GM12878 (cell line): ENCODE measurements around the gene TMEM45A. TPM values are rescaled to one million over a fixed set of nuclear protein-coding genes. Genes with fewer than 3 reads are reported as not detected.
"Not testable (repeated sequence)": the region's sequence is repeated elsewhere in the genome, so short reads cannot be mapped to it uniquely, and the experiment has no call there.

ENCODE experiments used
- ATAC-seq: fragments of 200-7000 bp; cut with Tn5 transposase; 3 replicates; pipeline ENCODE4 v1.9.1; 2020; ENCODE audit warnings: mild to moderate bottlenecking, moderate library complexity
- BruUV-seq: library from RNA; stranded (reverse); fragments of 400-500 nt; replicated peaks from 2 replicates; lab custom pipeline; 2021; lab: Mats Ljungman, UMichigan
- CTCF ChIA-PET: fragments of 300-600 bp; sonication (Branson Sonifier 250); formaldehyde crosslinking; extraction: SDS; loops from one replicate; lab custom pipeline; 2021; ENCODE audit warnings: inconsistent platforms; lab: Yijun Ruan, JAX
- POLR2A ChIA-PET: fragments of 350-600 bp; formaldehyde crosslinking; extraction: SDS; loops from one replicate; lab custom pipeline; 2021; ENCODE audit warnings: inconsistent platforms; lab: Charles Lee
- RAD21 ChIA-PET: fragments of 300-600 bp; sonication (Branson Sonifier 250); formaldehyde crosslinking; loops from one replicate; lab custom pipeline; 2023; ENCODE audit warnings: antibody characterized with exemption; ENCODE audit not compliant: unreplicated experiment; lab: Charles Lee
- SMC1A ChIA-PET: fragments of 300-600 bp; sonication (Branson Sonifier 250); formaldehyde crosslinking; loops from one replicate; lab custom pipeline; 2023; ENCODE audit not compliant: unreplicated experiment, uncharacterized antibody; lab: Charles Lee
- DNase-seq: peaks from one replicate; pipeline ENCODE4 v3.0.0-alpha.2; 2011; ENCODE audit warnings: low read depth, low spot score
- FAIRE-seq: peaks from 3 replicates; lab custom pipeline; 2011; peaks lifted over from hg19 to GRCh38; lab: Jason Lieb, UNC
- H2AFZ ChIP-seq: 2 replicates; pipeline ENCODE4 v1.6.0; 2011; ENCODE audit warnings: low read depth, low read length, control low read depth; ENCODE audit not compliant: control insufficient read depth
- H3K27ac ChIP-seq: 2 replicates; pipeline ENCODE4 v1.5.1; 2011; ENCODE audit warnings: control low read depth; ENCODE audit not compliant: control insufficient read depth, insufficient read depth
- H3K27me3 ChIP-seq, 2 experiments: replicated peaks in 1 of 2; 2 replicates each; pipeline versions ENCODE4 v1.6.0 to v1.6.1; 2011; ENCODE audit warnings: low read length in 1 of 2; ENCODE audit not compliant: control insufficient read depth in 2 of 2, insufficient read depth in 2 of 2
- H3K36me3 ChIP-seq, 2 experiments: 2 replicates each; pipeline ENCODE4 v1.5.1; 2011; ENCODE audit warnings: low read length in 1 of 2; ENCODE audit not compliant: control insufficient read depth in 2 of 2, insufficient read depth in 2 of 2
- H3K4me1 ChIP-seq: 2 replicates; pipeline ENCODE4 v1.6.1; 2011; ENCODE audit warnings: mild to moderate bottlenecking, low read length, moderate library complexity, mixed read lengths; ENCODE audit not compliant: control insufficient read depth, insufficient read depth
- H3K4me2 ChIP-seq: 2 replicates; pipeline ENCODE4 v1.6.0; 2011; ENCODE audit warnings: control low read depth; ENCODE audit not compliant: control insufficient read depth, insufficient read depth
- H3K4me3 ChIP-seq: fragments of 200-600 bp; sonication (generic); 2 replicates; pipeline ENCODE4 v1.5.1; 2016
- H3K79me2 ChIP-seq: 2 replicates; pipeline ENCODE4 v1.6.0; 2011; ENCODE audit warnings: low read length; ENCODE audit not compliant: control insufficient read depth, insufficient read depth
- H3K9ac ChIP-seq: 2 replicates; pipeline ENCODE4 v1.8.0; 2011; ENCODE audit warnings: low read length, control low read depth, mixed read lengths; ENCODE audit not compliant: control insufficient read depth, insufficient read depth
- H3K9me3 ChIP-seq: replicated peaks from 3 replicates; pipeline ENCODE4 v1.5.1; 2011; ENCODE audit warnings: mild to moderate bottlenecking, low read length; ENCODE audit not compliant: control insufficient read depth, insufficient read depth
- H4K20me1 ChIP-seq: 2 replicates; pipeline ENCODE4 v1.6.0; 2011; ENCODE audit not compliant: control insufficient read depth, insufficient read depth
- FOS ChIP-seq: IDR thresholded peaks from 3 replicates; pipeline ENCODE4 v1.6.1; 2011; ENCODE audit warnings: borderline replicate concordance; ENCODE audit not compliant: insufficient read length; ENCODE audit errors: extremely low read depth
- SPI1 ChIP-seq: IDR thresholded peaks from 2 replicates; pipeline ENCODE4 v1.6.1; 2011; ENCODE audit warnings: low read depth, mild to moderate bottlenecking, low read length, moderate library complexity, borderline replicate concordance; ENCODE audit not compliant: insufficient read depth
- WGBS: methylation state at CpG from one replicate; pipeline ENCODE4 v1.1.6; 2016; ENCODE audit warnings: low lambda C conversion rate; ENCODE audit not compliant: insufficient replicate concordance, insufficient coverage; ENCODE audit errors: missing lambda C conversion rate; 5-methylcytosine and 5-hydroxymethylcytosine counted together
- in situ Hi-C: fragments of 300-500 bp; cut with MboI; formaldehyde crosslinking; loops from 9 replicates; pipeline ENCODE4 v1.14.3; 2018; ENCODE audit warnings: mixed read lengths
- intact Hi-C: fragments of 100-400 bp; cut with micrococcal nuclease; formaldehyde crosslinking; loops from one replicate; pipeline ENCODE4 v1.14.2; 2022; ENCODE audit not compliant: unreplicated experiment
- polyA plus RNA-seq, 11 experiments: library from polyadenylated mRNA; depleted of rRNA in 4 of 11; unstranded in 6 of 11; stranded (reverse) in 5 of 11; fragments of >200 nt; fragmentation: Nextera tagmentation in 4 of 11; fragmentation: Illumina TruSeq in 1 of 11; extraction: Ambion mirVana in 4 of 11; extraction: Trizol in 1 of 11; gene quantifications; 1 replicate in 1 of 11; 2 replicates in 10 of 11; pipeline versions ENCODE4 v1.2.1 to v1.2.3, GENCODE V29; 2011 to 2016; ENCODE audit warnings: inconsistent platforms in 2 of 11, missing spikeins in 2 of 11, low read depth in 1 of 11
- total RNA-seq, 4 experiments: library from RNA; depleted of rRNA in 3 of 4; stranded (reverse); fragments of >200 nt in 3 of 4; fragmentation: Illumina TruSeq in 1 of 4; extraction: Trizol in 1 of 4; gene quantifications; 2 replicates each; pipeline versions ENCODE4 v1.2.1 to v1.2.3, GENCODE V29; 2013 to 2021

The TMEM45A gene
- total and polyA plus RNA-seq, 10 of the 15 experiments (the other 5 are each of a cell fraction or from before 2014, with no cell fraction given) = 0.34 to 5.3 (median 0.83) TPM

DNA sequence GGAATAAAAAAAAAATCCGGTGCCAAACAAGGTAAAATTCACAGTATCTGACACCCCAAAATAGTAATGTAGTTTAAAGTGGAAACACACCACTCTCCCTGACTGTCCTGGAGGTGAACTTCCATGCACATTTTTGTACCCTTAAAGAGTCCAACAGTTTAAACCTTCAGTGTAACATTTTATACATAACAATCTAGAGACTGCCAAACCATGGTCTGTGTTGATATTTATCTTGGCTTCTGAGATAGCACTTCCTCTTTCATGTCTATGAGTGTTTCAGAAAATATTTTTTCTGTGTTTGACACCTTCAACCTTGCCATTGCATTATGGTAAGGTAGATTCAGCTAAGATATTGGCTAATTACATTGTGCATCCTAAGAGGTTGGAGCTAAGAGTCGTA lies 13.9 kb downstream of the TMEM45A start:
- Histone ChIP-seq H3K9ac (no peak overlapping the region), H3K9me3 (peaks cover 7% of the 10 kb centered on the region; the same call in 2 of the 3 replicates), H2AFZ (no peak overlapping the region), H3K4me1 (0 out of 2 replicates have a peak, but pooled peaks cover 3% of the 10 kb centered on the region), H4K20me1 (no peaks in the 10 kb centered on the region), H3K27ac (no peak overlapping the region), H3K27me3 (no peaks in the 10 kb centered on the region), H3K36me3 (no peaks in the 10 kb centered on the region), H3K79me2 (no peaks in the 10 kb centered on the region), H3K4me2 (no peak overlapping the region), H3K4me3 (no peak overlapping the region)
- DNase-seq = no peak
- ChIA-PET CTCF (interaction anchor here (0.8 to 1.2 kb wide), 3 partner anchors 9 to 65 kb away, joined by 3 to 4 read pairs (median 3); no protein-coding TSS in a partner anchor), POLR2A (interaction anchor here (1.2 kb wide), 1 partner anchor 9 kb away, joined by 4 read pairs; no protein-coding TSS in a partner anchor), RAD21 (interaction anchor here (1.0 to 1.4 kb wide), 2 partner anchors 9 to 252 kb away, joined by 3 to 4 read pairs; no protein-coding TSS in a partner anchor), SMC1A (interaction anchor here (0.7 to 1.0 kb wide), 2 partner anchors 12 to 35 kb away, joined by 3 to 4 read pairs; no protein-coding TSS in a partner anchor)
- in situ Hi-C loops (no loop called here), intact Hi-C loops (no loop called here)
- FAIRE-seq = no peak
- peak; percentile 89 for TF ChIP-seq SPI1
- no peak for TF ChIP-seq FOS
- ATAC-seq = peak; percentile 31; the same call in 2 of the 3 replicates
- no TSS peak for BruUV-seq
- WGBS = 48% methylated on average over 2 of the region's 2 CpGs

GRCh38 chr3:100509818-100510217 lies 17.4 kb downstream of the TMEM45A start:
- H3K4me3 ChIP-seq, H3K27ac ChIP-seq, H3K36me3 ChIP-seq, FAIRE-seq, in situ Hi-C loops, H3K4me1 ChIP-seq, CTCF ChIA-PET, RAD21 ChIA-PET, ATAC-seq, H3K9ac ChIP-seq, BruUV-seq, SMC1A ChIA-PET, H3K4me2 ChIP-seq, H3K9me3 ChIP-seq, H4K20me1 ChIP-seq, intact Hi-C loops, DNase-seq, H3K79me2 ChIP-seq, H3K27me3 ChIP-seq, POLR2A ChIA-PET, H2AFZ ChIP-seq: not testable (repeated sequence)
- 75% methylated on average over 11 of the region's 15 CpGs for WGBS
